Gastroesophageal sphincter (tissue), 4 donors: ENCODE data around the gene CELF2. TPM values are rescaled to one million over a fixed set of nuclear protein-coding genes. Genes with fewer than 3 reads are reported as not detected.

ENCODE experiments used
- ATAC-seq: fragments of 150-250 bp; one replicate; pipeline ENCODE4 v1.9.1; 2016; ENCODE audit warnings: mild to moderate bottlenecking, moderate library complexity
- H3K27ac ChIP-seq, 4 donors: fragments of 200-600 bp; sonication (generic) in 3 of 4; 1 replicate in 3 of 4; 2 replicates in 1 of 4; pipeline ENCODE4 v1.5.1; 2016 to 2019
- H3K27me3 ChIP-seq: fragments of 200-600 bp; sonication (generic); one replicate; pipeline ENCODE4 v1.5.1; 2019
- H3K36me3 ChIP-seq, 2 donors: fragments of 200-600 bp; sonication (generic); one replicate each; pipeline ENCODE4 v1.5.1; 2019; ENCODE audit warnings: control low read depth in 1 of 2
- H3K4me1 ChIP-seq, 3 donors: fragments of 200-600 bp; sonication (generic); 1 replicate in 2 of 3; 2 replicates in 1 of 3; pipeline ENCODE4 v1.5.1; 2016 to 2019; ENCODE audit warnings: control low read depth in 2 of 3
- H3K4me3 ChIP-seq, 2 donors: fragments of 200-600 bp; sonication (generic); one replicate each; pipeline ENCODE4 v1.5.1; 2019; ENCODE audit warnings: mild to moderate bottlenecking in 1 of 2, moderate library complexity in 1 of 2
- H3K9me3 ChIP-seq, 3 donors: fragments of 200-600 bp; sonication (generic); one replicate each; pipeline ENCODE4 v1.5.1; 2017 to 2019; ENCODE audit warnings: control low read depth in 2 of 3
- EP300 ChIP-seq: sonication (generic); formaldehyde crosslinking; IDR thresholded peaks from one replicate; pipeline ENCODE4 v1.6.1; 2017; ENCODE audit warnings: antibody characterized with exemption, mild to moderate bottlenecking
- POLR2A ChIP-seq, 2 donors: fragments of 450-650 bp; IDR thresholded peaks; one replicate each; pipeline ENCODE4 v1.6.1; 2017; ENCODE audit warnings: antibody characterized with exemption in 2 of 2, mild to moderate bottlenecking in 2 of 2, moderate library complexity in 1 of 2
- POLR2AphosphoS5 ChIP-seq: sonication (generic); formaldehyde crosslinking; IDR thresholded peaks from one replicate; pipeline ENCODE4 v1.6.1; 2017; ENCODE audit warnings: antibody characterized with exemption
- WGBS, 2 donors: methylation state at CpG; one replicate each; pipeline ENCODE4 v1.1.5; 2018; ENCODE audit warnings: low coverage in 1 of 2; 5-methylcytosine and 5-hydroxymethylcytosine counted together
- total RNA-seq, 4 donors: library from RNA; depleted of rRNA; stranded (reverse); fragments of >200 nt; gene quantifications; one replicate each; pipeline ENCODE4 v1.1.0, GENCODE V29; 2016
- TF ChIP-seq, protein P1 (sequence below), 4 experiments: fragments of 200-600 bp in 2 of 4; fragments of 450-650 bp in 2 of 4; sonication (generic) in 1 of 4; IDR thresholded peaks; one replicate each; pipeline ENCODE4 v1.5.1; 2017 to 2019; ENCODE audit warnings: antibody characterized with exemption in 4 of 4, mild to moderate bottlenecking in 2 of 4, moderate library complexity in 2 of 4

The CELF2 gene
- total RNA-seq, 4 donors from 2014 or later: 82.4 to 122 (median 110) TPM

DNA sequence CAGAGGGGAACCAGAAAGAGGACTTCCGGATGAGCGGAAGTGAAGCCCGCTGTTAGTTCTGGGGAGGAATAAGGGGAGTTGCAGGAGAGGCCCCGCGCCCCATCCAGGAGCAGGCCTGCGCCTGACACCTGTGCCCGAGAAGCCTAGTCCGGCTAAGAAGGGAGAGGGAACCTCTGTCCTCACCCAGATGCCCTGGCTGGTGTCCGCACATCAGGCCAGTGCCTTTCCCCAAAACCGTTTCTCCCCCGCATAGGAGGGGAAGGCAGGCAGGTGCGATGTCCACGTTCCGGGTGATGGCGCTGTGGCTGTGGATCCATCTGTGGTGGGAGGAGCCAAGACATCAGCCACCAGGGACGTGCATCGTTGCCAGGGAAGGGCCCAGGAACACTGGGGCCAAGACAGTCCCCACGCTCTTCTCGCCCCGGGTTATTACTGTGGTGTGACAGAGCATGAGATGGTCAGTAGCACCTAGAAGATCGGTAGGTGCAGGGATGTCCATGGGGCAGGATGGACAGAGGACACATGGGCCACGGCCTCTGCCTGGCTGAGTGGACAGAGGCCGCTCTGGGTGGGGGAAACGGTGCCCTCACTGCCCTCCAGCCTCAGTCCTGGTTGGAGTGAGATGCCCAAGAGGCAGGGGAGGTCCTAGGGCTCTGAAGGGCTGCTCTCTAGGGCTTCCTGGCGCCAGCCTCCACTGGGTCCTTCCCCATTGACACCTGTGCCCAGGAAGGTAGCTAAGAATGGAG lies 262.7 kb downstream of the CELF2 start:
- H3K9me3 ChIP-seq: no peaks in the 10 kb centered on the region
- no peak overlapping the region for H3K4me3 ChIP-seq
- H3K36me3 ChIP-seq: peaks cover 0 to 77% of the 10 kb centered on the region in 2 donors
- no peaks in the 10 kb centered on the region for H3K27me3 ChIP-seq
- ATAC-seq: no peak
- WGBS, 2 donors: 75 to 83% methylated on average over 3 to 10 of the region's 25 CpGs
- H3K27ac ChIP-seq: no peak overlapping the region
- H3K4me1 ChIP-seq: no peaks in the 10 kb centered on the region
- TF ChIP-seq POLR2A (IDR thresholded peaks at IDR 0.05) (no peak), EP300 (no peak), POLR2AphosphoS5 (no peak)
- TF ChIP-seq, protein P1, sequence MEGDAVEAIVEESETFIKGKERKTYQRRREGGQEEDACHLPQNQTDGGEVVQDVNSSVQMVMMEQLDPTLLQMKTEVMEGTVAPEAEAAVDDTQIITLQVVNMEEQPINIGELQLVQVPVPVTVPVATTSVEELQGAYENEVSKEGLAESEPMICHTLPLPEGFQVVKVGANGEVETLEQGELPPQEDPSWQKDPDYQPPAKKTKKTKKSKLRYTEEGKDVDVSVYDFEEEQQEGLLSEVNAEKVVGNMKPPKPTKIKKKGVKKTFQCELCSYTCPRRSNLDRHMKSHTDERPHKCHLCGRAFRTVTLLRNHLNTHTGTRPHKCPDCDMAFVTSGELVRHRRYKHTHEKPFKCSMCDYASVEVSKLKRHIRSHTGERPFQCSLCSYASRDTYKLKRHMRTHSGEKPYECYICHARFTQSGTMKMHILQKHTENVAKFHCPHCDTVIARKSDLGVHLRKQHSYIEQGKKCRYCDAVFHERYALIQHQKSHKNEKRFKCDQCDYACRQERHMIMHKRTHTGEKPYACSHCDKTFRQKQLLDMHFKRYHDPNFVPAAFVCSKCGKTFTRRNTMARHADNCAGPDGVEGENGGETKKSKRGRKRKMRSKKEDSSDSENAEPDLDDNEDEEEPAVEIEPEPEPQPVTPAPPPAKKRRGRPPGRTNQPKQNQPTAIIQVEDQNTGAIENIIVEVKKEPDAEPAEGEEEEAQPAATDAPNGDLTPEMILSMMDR (IDR thresholded peaks at IDR 0.05): no peak

DNA sequence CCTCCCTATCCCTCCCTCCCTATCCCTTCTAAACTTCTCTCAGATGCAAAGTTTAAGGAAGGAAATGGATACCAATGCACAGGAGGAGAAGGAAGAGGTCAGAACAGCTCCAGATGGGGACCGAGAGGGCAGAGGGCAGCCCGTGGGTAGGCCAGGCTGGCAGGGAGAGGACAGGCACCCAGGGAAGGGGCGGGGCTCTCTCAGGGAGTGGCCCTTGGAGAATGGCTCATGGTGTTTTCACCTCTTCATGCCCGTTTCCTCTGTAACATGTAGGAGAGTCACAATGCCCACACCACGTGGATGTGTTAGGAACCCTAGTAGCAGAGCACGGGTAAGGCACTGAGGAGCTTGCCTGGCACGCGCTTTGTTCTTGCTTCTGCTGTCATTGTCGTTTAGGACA lies 264.5 kb downstream of the CELF2 start:
- no peaks in the 10 kb centered on the region for H3K27me3 ChIP-seq
- H3K27ac ChIP-seq: no peak overlapping the region
- H3K4me3 ChIP-seq: no peak overlapping the region
- 82 to 96% methylated on average over 4 to 7 of the region's 9 CpGs for WGBS, 2 donors
- H3K9me3 ChIP-seq: no peaks in the 10 kb centered on the region
- H3K36me3 ChIP-seq: peaks cover 0 to 75% of the 10 kb centered on the region in 2 donors
- peak; percentile 31 for ATAC-seq
- TF ChIP-seq POLR2AphosphoS5 (no peak), POLR2A (IDR thresholded peaks at IDR 0.05) (no peak), EP300 (no peak)
- TF ChIP-seq, protein P1 (IDR thresholded peaks at IDR 0.05): no peak
- H3K4me1 ChIP-seq: no peaks in the 10 kb centered on the region

DNA sequence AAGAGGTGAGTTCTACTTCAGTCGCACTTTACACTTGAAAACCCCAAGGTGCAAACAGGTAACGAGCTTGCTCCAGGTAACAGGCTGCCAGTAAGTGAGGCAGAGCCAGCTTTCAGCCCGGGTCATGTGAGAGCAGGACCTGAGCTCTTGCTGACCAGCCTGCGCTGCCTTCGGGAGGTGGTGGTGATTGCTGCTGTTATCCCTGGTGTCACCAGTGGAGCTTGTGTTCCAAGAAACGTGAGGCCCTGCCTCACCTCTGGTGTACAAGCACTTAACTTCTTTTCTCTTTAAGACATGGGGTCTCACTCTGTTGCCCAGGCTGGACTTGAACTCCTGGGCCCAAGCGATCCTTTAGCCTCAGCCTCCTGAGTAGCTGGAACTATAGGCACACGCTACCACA lies 265.0 kb downstream of the CELF2 start:
- H3K36me3 ChIP-seq: peaks cover 0 to 75% of the 10 kb centered on the region in 2 donors
- ATAC-seq: no peak
- 97% methylated on average over 6 of the region's 8 CpGs; no CpG with 5 or more reads in 1 of the 2 donors for WGBS, 2 donors
- H3K9me3 ChIP-seq: no peaks in the 10 kb centered on the region
- no peak overlapping the region for H3K27ac ChIP-seq
- no peak for TF ChIP-seq POLR2A (IDR thresholded peaks at IDR 0.05)
- TF ChIP-seq, protein P1 (IDR thresholded peaks at IDR 0.05): no peak
- no peak for TF ChIP-seq POLR2AphosphoS5
- TF ChIP-seq EP300: no peak
- no peaks in the 10 kb centered on the region for H3K4me1 ChIP-seq
- H3K4me3 ChIP-seq: no peak overlapping the region
- H3K27me3 ChIP-seq: no peaks in the 10 kb centered on the region

DNA sequence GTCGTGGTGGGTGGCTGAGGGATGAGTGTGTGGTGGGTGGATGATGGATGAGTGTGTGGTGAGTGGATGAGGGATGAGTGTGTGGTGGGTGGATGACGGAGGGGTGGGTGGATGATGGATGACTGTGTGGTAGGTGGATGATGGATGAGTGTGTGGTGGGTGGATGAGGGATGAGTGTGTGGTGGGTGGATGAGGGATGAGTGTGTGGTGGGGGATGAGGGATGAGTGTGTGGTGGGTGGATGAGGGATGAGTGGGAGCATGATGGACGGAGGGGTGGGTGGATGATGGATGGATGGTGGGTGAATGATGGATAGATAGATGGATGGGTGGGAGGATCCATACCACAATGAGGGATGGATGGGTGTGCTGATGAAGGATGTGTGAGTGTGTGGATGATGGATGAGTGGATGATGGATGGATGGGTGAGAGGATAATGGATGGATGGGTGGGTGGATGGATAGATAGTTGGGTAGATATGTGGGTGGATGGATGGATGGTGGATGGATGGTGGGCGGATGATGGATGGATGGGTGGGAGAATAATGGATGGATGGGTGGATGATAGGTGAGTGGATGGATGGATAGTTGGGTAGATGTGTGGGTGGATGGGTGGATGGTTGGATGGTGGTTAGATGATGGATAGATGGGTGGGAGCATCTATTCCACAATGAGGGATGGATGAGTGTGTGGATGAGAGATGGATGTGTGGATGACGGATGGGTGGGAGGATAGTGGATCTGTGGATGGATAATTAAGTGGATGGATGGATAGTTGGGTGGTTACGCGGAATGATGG lies 266.8 kb downstream of the CELF2 start:
- WGBS, 2 donors: 76 to 77% methylated on average over 7 of the region's 7 CpGs
- H3K9me3 ChIP-seq: no peaks in the 10 kb centered on the region
- no peak overlapping the region for H3K4me3 ChIP-seq
- TF ChIP-seq POLR2AphosphoS5 (no peak), POLR2A (IDR thresholded peaks at IDR 0.05) (no peak), EP300 (no peak)
- TF ChIP-seq, protein P1 (IDR thresholded peaks at IDR 0.05): no peak
- ATAC-seq: no peak
- no peaks in the 10 kb centered on the region for H3K27me3 ChIP-seq
- H3K4me1 ChIP-seq: no peaks in the 10 kb centered on the region
- no peak overlapping the region for H3K27ac ChIP-seq
- H3K36me3 ChIP-seq: peaks cover 0 to 80% of the 10 kb centered on the region in 2 donors
